Tibial artery (tissue), 4 donors: ENCODE data around the gene USP6NL.

ENCODE experiments used
- DNase-seq, 2 donors: peaks; one replicate each; pipeline ENCODE4 v3.0.0-alpha.2; 2019
- H3K27ac ChIP-seq, 2 donors: fragments of 200-600 bp; sonication (generic) in 1 of 2; 1 replicate in 1 of 2; 2 replicates in 1 of 2; pipeline ENCODE4 v1.5.1; 2018 to 2019; ENCODE audit warnings: mild to moderate bottlenecking in 1 of 2
- H3K27me3 ChIP-seq, 2 donors: fragments of 200-600 bp; sonication (generic) in 1 of 2; one replicate each; pipeline versions ENCODE4 v1.5.1 to v1.6.0; 2016 to 2019
- H3K36me3 ChIP-seq, 3 donors: fragments of 200-600 bp; sonication (generic) in 2 of 3; one replicate each; pipeline ENCODE4 v1.5.1; 2016 to 2019; ENCODE audit warnings: mild to moderate bottlenecking in 2 of 3
- H3K4me1 ChIP-seq, 4 donors: fragments of 200-600 bp; sonication (generic) in 2 of 4; 1 replicate in 3 of 4; 2 replicates in 1 of 4; pipeline ENCODE4 v1.5.1; 2016 to 2019
- H3K4me3 ChIP-seq, 2 donors: fragments of 200-600 bp; sonication (generic) in 1 of 2; 1 replicate in 1 of 2; 2 replicates in 1 of 2; pipeline ENCODE4 v1.5.1; 2018 to 2019; ENCODE audit warnings: mild to moderate bottlenecking in 2 of 2
- H3K9me3 ChIP-seq, 3 donors: fragments of 200-600 bp; sonication (generic) in 1 of 3; one replicate each; pipeline ENCODE4 v1.5.1; 2016 to 2019
- CTCF ChIP-seq, 2 experiments: fragments of 200-600 bp in 1 of 2; fragments of 450-650 bp in 1 of 2; IDR thresholded peaks; one replicate each; pipeline ENCODE4 v1.5.1; 2017 to 2019; ENCODE audit warnings: antibody characterized with exemption in 2 of 2, mild to moderate bottlenecking in 1 of 2, moderate library complexity in 1 of 2
- intact Hi-C: fragments of 100-400 bp; cut with DNase I; formaldehyde crosslinking; loops from one replicate; pipeline ENCODE4 v1.15.0; 2023; ENCODE audit warnings: low total_unique reads

USP6NL gene

GRCh38 chr10:11603741-11604140 lies 7.7 kb downstream of the USP6NL start:
- no peaks in the 10 kb centered on the region for H3K9me3 ChIP-seq
- H3K27ac ChIP-seq, result no peak overlapping the region
- no peaks in the 10 kb centered on the region for H3K27me3 ChIP-seq
- H3K4me1 ChIP-seq, result peaks cover 0 to 1% (median 0%) of the 10 kb centered on the region in 4 donors
- no peak overlapping the region for H3K4me3 ChIP-seq
- DNase-seq, result no peak
- H3K36me3 ChIP-seq, result no peaks in the 10 kb centered on the region
- intact Hi-C loops, result loop anchor here (10.0 kb wide), 1 partner anchor 69 kb away; no protein-coding TSS in a partner anchor
- TF ChIP-seq CTCF (IDR thresholded peaks at IDR 0.05), result no peak

GRCh38 chr10:11602919-11603523 lies 8.4 kb downstream of the USP6NL start:
- no peak for TF ChIP-seq CTCF (IDR thresholded peaks at IDR 0.05)
- intact Hi-C loops, result loop anchor here (10.0 kb wide), 1 partner anchor 68 kb away; no protein-coding TSS in a partner anchor
- DNase-seq, result no peak

GRCh38 chr10:11602358-11602757 lies 9.1 kb downstream of the USP6NL start:
- intact Hi-C loops, result loop anchor here (10.0 kb wide), 1 partner anchor 68 kb away; no protein-coding TSS in a partner anchor
- H3K27ac ChIP-seq, result no peak overlapping the region

More at GRCh38 chr10:11602919-11603523, 8.4 kb downstream of the USP6NL start:
- no peaks in the 10 kb centered on the region for H3K36me3 ChIP-seq
- H3K27me3 ChIP-seq, result no peaks in the 10 kb centered on the region
- H3K9me3 ChIP-seq, result no peaks in the 10 kb centered on the region
- no peaks in the 10 kb centered on the region for H3K4me1 ChIP-seq
- H3K4me3 ChIP-seq, result no peak overlapping the region
- H3K27ac ChIP-seq, result no peak overlapping the region

GRCh38 chr10:11601670-11602069 lies 9.8 kb downstream of the USP6NL start:
- Histone ChIP-seq H3K27ac (no peak overlapping the region), H3K4me1 (no peaks in the 10 kb centered on the region), H3K36me3 (no peaks in the 10 kb centered on the region), H3K4me3 (no peak overlapping the region), H3K9me3 (no peaks in the 10 kb centered on the region), H3K27me3 (no peaks in the 10 kb centered on the region)
- DNase-seq, result no peak
- no peak for TF ChIP-seq CTCF (IDR thresholded peaks at IDR 0.05)
- intact Hi-C loops, result loop anchor here (10.0 kb wide), 1 partner anchor 67 kb away; no protein-coding TSS in a partner anchor

More at GRCh38 chr10:11602358-11602757, 9.1 kb downstream of the USP6NL start:
- Histone ChIP-seq H3K27me3 (no peaks in the 10 kb centered on the region), H3K36me3 (no peaks in the 10 kb centered on the region), H3K4me3 (no peak overlapping the region), H3K9me3 (no peaks in the 10 kb centered on the region), H3K4me1 (no peaks in the 10 kb centered on the region)
- no peak for DNase-seq
- no peak for TF ChIP-seq CTCF (IDR thresholded peaks at IDR 0.05)

- no peak for TF ChIP-seq CTCF (IDR thresholded peaks at IDR 0.05)
- Histone ChIP-seq H3K4me1 (no peaks in the 10 kb centered on the region), H3K9me3 (no peaks in the 10 kb centered on the region), H3K27me3 (no peaks in the 10 kb centered on the region), H3K27ac (no peak overlapping the region), H3K36me3 (no peaks in the 10 kb centered on the region), H3K4me3 (no peak overlapping the region)
- DNase-seq, result no peak
- intact Hi-C loops, result loop anchor here (10.0 kb wide), 1 partner anchor 65 kb away; no protein-coding TSS in a partner anchor
These were observed 11.2 kb downstream of the USP6NL start for GRCh38 chr10:11600280-11600679.
